Tibial nerve (tissue), 4 donors: ENCODE measurements around the gene ENPP5.

Experiments
- EP300 ChIP-seq, 2 donors: sonication (generic); formaldehyde crosslinking; IDR thresholded peaks; one replicate each; pipeline ENCODE4 v1.6.1; 2017; ENCODE audit warnings: antibody characterized with exemption in 2 of 2, mild to moderate bottlenecking in 1 of 2
- POLR2A ChIP-seq, 2 donors: fragments of 450-650 bp; IDR thresholded peaks; one replicate each; pipeline ENCODE4 v1.6.1; 2017; ENCODE audit warnings: antibody characterized with exemption in 2 of 2, mild to moderate bottlenecking in 2 of 2, moderate library complexity in 2 of 2
- TF ChIP-seq, protein P1 (sequence below), 5 experiments: fragments of 200-600 bp in 3 of 5; fragments of 450-650 bp in 2 of 5; sonication (generic) in 3 of 5; IDR thresholded peaks; one replicate each; pipeline ENCODE4 v1.5.1; 2016 to 2019; ENCODE audit warnings: antibody characterized with exemption in 5 of 5, mild to moderate bottlenecking in 3 of 5, moderate library complexity in 2 of 5

DNA sequence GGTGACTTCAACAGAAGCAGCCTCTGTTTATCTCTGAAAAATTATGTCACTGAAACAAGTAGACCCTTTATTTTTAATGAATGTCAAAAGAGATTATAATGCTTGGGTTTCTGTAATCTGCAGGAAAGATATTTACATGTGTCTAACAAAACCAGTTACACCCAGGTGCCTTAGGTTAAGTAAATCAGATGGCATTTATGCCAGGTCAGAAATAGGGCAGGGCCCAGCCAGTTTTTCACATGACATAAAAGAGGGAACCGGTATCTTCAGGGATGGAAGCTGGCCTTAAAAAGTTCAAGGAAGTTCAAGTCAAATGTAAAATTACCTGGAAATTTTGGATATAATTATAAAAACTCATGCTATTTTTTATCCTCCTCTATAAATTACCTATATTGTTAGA, 55.1 kb downstream of the ENPP5 start:
- TF ChIP-seq, protein P1, sequence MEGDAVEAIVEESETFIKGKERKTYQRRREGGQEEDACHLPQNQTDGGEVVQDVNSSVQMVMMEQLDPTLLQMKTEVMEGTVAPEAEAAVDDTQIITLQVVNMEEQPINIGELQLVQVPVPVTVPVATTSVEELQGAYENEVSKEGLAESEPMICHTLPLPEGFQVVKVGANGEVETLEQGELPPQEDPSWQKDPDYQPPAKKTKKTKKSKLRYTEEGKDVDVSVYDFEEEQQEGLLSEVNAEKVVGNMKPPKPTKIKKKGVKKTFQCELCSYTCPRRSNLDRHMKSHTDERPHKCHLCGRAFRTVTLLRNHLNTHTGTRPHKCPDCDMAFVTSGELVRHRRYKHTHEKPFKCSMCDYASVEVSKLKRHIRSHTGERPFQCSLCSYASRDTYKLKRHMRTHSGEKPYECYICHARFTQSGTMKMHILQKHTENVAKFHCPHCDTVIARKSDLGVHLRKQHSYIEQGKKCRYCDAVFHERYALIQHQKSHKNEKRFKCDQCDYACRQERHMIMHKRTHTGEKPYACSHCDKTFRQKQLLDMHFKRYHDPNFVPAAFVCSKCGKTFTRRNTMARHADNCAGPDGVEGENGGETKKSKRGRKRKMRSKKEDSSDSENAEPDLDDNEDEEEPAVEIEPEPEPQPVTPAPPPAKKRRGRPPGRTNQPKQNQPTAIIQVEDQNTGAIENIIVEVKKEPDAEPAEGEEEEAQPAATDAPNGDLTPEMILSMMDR (IDR thresholded peaks at IDR 0.05), result no peak
- TF ChIP-seq POLR2A (IDR thresholded peaks at IDR 0.05), result no peak
- no peak for TF ChIP-seq EP300 (IDR thresholded peaks at IDR 0.05)
